HEK293 (cell line): ENCODE results near the gene PPIA.

Experiments used
- MYNN ChIP-seq: fragments of 450-650 bp; formaldehyde crosslinking; IDR thresholded peaks from 2 replicates; pipeline ENCODE4 v1.5.1; 2016; ENCODE audit warnings: missing biosample characterization, missing genetic modification characterization, borderline replicate concordance
- REST ChIP-seq: fragments of 450-650 bp; formaldehyde crosslinking; IDR thresholded peaks from 2 replicates; pipeline ENCODE4 v1.5.1; 2016; ENCODE audit warnings: missing biosample characterization, missing genetic modification characterization
- ZBTB44 ChIP-seq: fragments of 450-650 bp; IDR thresholded peaks from 2 replicates; pipeline ENCODE4 v1.5.1; 2018; ENCODE audit warnings: missing biosample characterization, mild to moderate bottlenecking, missing genetic modification characterization
- ZNF148 ChIP-seq: fragments of 450-650 bp; formaldehyde crosslinking; IDR thresholded peaks from 2 replicates; pipeline ENCODE4 v1.5.0; 2017; ENCODE audit warnings: missing biosample characterization, missing genetic modification characterization, borderline replicate concordance
- ZNF335 ChIP-seq: fragments of 450-650 bp; formaldehyde crosslinking; conservative IDR thresholded peaks from 2 replicates; pipeline ENCODE4 v1.5.1; 2016; ENCODE audit warnings: missing biosample characterization, missing genetic modification characterization
- ZNF558 ChIP-seq: fragments of 450-650 bp; formaldehyde crosslinking; IDR thresholded peaks from 2 replicates; pipeline ENCODE4 v1.5.1; 2016; ENCODE audit warnings: missing biosample characterization, missing genetic modification characterization
- ZSCAN16 ChIP-seq: fragments of 450-650 bp; formaldehyde crosslinking; IDR thresholded peaks from 2 replicates; pipeline ENCODE4 v1.5.1; 2016; ENCODE audit warnings: missing biosample characterization, missing genetic modification characterization
- TF ChIP-seq, protein P1 (sequence below): fragments of 450-650 bp; formaldehyde crosslinking; IDR thresholded peaks from 2 replicates; pipeline ENCODE4 v1.5.1; 2016; ENCODE audit warnings: missing biosample characterization, missing genetic modification characterization

DNA sequence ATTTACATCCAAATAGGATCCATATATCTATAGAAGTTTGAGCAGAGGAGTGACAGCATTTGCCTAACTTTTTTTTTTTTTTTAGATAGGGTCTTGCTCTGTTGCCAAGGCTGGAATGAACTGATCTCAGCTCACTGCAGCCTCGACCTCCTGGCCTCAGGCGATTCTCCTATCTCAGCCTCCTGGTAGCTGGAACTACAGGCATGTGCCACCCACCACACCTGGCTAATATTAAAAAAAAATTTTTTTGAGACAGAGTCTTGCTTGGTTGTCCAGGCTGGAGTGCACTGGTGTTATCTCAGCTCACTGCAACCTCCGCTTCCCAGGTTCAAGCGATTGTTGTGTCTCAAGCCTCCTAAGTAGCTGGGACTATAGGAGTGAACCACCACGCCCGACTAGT is 15.1 kb downstream of the PPIA start:
- 0 out of 2 replicates have a peak, but pooled peaks have one; percentile 2 for TF ChIP-seq ZNF335 (tag by site-specific recombination)
- TF ChIP-seq MYNN = no peak
- TF ChIP-seq REST = no peak
- no peak for TF ChIP-seq ZBTB44 (tag by site-specific recombination)
- no peak for TF ChIP-seq ZSCAN16 (tag by site-specific recombination)
- TF ChIP-seq, protein P1, sequence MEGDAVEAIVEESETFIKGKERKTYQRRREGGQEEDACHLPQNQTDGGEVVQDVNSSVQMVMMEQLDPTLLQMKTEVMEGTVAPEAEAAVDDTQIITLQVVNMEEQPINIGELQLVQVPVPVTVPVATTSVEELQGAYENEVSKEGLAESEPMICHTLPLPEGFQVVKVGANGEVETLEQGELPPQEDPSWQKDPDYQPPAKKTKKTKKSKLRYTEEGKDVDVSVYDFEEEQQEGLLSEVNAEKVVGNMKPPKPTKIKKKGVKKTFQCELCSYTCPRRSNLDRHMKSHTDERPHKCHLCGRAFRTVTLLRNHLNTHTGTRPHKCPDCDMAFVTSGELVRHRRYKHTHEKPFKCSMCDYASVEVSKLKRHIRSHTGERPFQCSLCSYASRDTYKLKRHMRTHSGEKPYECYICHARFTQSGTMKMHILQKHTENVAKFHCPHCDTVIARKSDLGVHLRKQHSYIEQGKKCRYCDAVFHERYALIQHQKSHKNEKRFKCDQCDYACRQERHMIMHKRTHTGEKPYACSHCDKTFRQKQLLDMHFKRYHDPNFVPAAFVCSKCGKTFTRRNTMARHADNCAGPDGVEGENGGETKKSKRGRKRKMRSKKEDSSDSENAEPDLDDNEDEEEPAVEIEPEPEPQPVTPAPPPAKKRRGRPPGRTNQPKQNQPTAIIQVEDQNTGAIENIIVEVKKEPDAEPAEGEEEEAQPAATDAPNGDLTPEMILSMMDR = no peak
- TF ChIP-seq ZNF148 = no peak
- TF ChIP-seq ZNF558 (tag by site-specific recombination) = no peak
